ENCODE data around the gene FERMT2. TPM values are rescaled to one million over a fixed set of nuclear protein-coding genes. Genes with fewer than 3 reads are reported as not detected.

Gene FERMT2
- total RNA-seq, 6 donors from 2014 or later = 34.6 to 121 (median 72.3) TPM

DNA sequence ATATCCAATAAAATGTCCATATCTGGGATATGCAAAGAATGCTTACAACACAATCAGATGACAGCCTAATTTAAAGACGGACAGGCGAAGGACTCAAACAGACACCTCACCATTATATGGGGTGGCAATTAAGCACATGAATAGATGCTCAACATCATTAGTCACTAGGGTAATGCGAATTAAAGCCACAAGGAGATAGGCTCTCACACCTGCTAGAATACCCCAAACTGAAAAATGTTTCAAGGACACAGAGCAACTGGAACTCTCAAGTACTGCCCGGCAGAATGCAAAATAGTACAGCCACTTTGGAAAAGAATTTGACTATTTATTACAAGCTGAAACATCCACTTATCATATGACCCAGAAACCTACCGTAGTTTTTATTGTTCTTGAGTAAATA, 42.9 kb downstream of the FERMT2 start:
- Histone ChIP-seq H3K27ac (no peak overlapping the region), H3K9me3 (no peaks in the 10 kb centered on the region), H3K27me3 (no peaks in the 10 kb centered on the region), H3K4me1 (peaks cover 0 to 15% (median 11%) of the 10 kb centered on the region in 4 donors), H3K4me3 (no peak overlapping the region), H3K36me3 (peaks cover 0 to 3% (median 0%) of the 10 kb centered on the region in 4 donors)
- no peak for TF ChIP-seq POLR2AphosphoS5 (IDR thresholded peaks at IDR 0.05)
- no peak for TF ChIP-seq POLR2A (IDR thresholded peaks at IDR 0.05)
- TF ChIP-seq EP300 (IDR thresholded peaks at IDR 0.05) = no peak
- TF ChIP-seq, protein P1, sequence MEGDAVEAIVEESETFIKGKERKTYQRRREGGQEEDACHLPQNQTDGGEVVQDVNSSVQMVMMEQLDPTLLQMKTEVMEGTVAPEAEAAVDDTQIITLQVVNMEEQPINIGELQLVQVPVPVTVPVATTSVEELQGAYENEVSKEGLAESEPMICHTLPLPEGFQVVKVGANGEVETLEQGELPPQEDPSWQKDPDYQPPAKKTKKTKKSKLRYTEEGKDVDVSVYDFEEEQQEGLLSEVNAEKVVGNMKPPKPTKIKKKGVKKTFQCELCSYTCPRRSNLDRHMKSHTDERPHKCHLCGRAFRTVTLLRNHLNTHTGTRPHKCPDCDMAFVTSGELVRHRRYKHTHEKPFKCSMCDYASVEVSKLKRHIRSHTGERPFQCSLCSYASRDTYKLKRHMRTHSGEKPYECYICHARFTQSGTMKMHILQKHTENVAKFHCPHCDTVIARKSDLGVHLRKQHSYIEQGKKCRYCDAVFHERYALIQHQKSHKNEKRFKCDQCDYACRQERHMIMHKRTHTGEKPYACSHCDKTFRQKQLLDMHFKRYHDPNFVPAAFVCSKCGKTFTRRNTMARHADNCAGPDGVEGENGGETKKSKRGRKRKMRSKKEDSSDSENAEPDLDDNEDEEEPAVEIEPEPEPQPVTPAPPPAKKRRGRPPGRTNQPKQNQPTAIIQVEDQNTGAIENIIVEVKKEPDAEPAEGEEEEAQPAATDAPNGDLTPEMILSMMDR (IDR thresholded peaks at IDR 0.05) = no peak
- ATAC-seq (ENCODE audit: low FRiP score in 2 of 2) (no peak), DNase-seq (no peak)
- WGBS, 2 donors = 74 to 86% methylated on average over 5 of the region's 5 CpGs

DNA sequence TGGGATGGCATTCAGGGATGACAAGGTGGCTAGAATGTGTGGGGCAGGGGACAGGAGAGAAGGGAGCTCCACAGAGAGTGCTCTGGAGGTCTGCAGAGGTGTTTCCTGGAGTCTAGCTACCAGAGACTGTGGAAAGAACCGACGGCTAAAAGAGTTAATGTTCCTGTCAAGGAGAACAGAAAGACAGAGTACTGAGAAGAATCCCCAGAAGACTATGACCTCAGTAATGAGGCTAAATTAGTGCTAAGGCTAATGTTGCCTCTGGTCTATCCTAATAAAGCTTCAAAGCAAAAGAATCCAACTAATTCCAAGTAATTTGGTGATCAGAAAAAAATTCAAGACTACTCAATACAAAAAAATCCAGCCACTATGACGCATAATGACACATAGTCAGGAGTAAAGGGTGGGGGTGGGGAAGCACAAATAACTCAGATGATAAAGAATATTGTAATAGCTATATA, 44.7 kb downstream of the FERMT2 start:
- Histone ChIP-seq H3K4me3 (no peak overlapping the region), H3K27ac (peak overlapping the region in 2 of 4 donors; percentile 22 to 38), H3K9me3 (no peaks in the 10 kb centered on the region), H3K27me3 (no peaks in the 10 kb centered on the region), H3K4me1 (peaks cover 3 to 15% (median 11%) of the 10 kb centered on the region in 4 donors), H3K36me3 (peaks cover 0 to 11% (median 0%) of the 10 kb centered on the region in 4 donors)
- no peak for DNase-seq
- WGBS, 2 donors = 64 to 88% methylated on average over 3 of the region's 3 CpGs
- peak in 1 of 2 donors; percentile 66 for ATAC-seq (ENCODE audit: low FRiP score in 2 of 2)
- TF ChIP-seq, protein P1 (IDR thresholded peaks at IDR 0.05) = no peak
- TF ChIP-seq POLR2AphosphoS5 (IDR thresholded peaks at IDR 0.05) = no peak
- no peak for TF ChIP-seq POLR2A (IDR thresholded peaks at IDR 0.05)
- TF ChIP-seq EP300 (IDR thresholded peaks at IDR 0.05) = no peak

DNA sequence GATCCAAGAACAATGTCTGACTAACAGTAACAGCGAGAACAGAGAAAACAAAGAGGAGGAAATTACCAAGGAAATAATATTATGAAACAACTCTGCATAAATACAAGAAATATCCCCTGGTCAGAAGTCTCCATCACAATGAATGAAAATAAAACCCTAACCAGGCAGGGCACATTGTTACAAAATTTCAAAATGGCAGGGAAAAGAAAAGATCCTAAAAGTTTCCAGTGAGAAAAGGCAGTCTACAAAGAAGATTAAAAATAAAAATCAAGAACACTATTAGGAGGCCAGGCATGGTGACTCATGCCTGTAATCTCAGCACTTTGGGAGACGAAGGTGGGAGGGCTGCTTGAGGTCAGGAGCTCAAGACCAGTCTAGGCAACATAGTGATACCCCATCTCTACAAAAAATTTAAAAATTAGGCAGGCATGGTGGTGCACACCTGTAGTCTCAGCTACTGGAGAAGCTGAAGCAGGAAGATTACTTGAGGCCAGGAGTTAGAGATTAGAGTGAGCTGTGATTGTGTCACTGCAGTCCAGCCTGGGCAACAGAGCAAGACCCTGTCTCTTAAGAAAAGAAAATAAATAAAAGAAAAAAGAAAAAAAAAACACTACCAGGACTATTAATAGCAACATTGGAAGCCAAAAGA, 47.8 kb downstream of the FERMT2 start:
- H3K27me3 ChIP-seq = no peaks in the 10 kb centered on the region
- WGBS, 2 donors = 73 to 76% methylated on average over 2 of the region's 2 CpGs
- H3K27ac ChIP-seq = peak overlapping the region in 1 of 4 donors; percentile 12
- H3K4me1 ChIP-seq = peaks cover 0 to 15% (median 8%) of the 10 kb centered on the region in 4 donors
- no peak overlapping the region for H3K4me3 ChIP-seq
- DNase-seq (no peak), ATAC-seq (ENCODE audit: low FRiP score in 2 of 2) (peak in 1 of 2 donors; percentile 71)
- peaks cover 0 to 8% (median 0%) of the 10 kb centered on the region in 4 donors for H3K36me3 ChIP-seq
- no peaks in the 10 kb centered on the region for H3K9me3 ChIP-seq
- TF ChIP-seq, protein P1 (IDR thresholded peaks at IDR 0.05) = no peak
- TF ChIP-seq POLR2A (IDR thresholded peaks at IDR 0.05) = no peak
- TF ChIP-seq POLR2AphosphoS5 (IDR thresholded peaks at IDR 0.05) = no peak
- no peak for TF ChIP-seq EP300 (IDR thresholded peaks at IDR 0.05)

DNA sequence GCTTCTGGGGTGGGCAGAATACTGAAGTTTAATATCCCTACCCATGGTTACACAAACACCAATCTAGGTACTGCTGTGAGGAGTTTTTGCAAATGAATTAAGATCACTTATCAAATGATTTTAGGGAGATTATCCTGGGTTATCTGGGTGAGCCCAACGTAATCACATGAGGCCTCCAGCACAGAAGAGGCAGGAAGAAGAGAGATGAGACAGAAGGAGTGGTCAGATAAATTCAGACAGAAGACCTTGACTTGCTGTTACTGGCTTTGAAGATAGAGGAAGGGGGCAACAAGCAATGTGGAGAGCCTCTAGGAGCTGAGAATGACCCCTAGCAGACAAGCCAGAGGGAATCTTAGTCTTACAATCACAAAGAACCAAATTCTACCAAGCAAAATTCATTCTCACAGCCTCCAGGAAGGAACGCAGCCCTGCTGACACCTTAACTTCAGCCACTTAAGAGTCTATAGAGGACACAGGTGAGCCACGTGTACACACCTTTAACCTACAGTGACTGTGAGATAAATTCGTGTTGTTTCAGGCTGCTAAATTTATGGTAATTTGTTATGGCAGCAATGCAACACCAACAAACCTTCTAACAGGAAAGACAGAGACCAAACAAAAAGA, 49.4 kb downstream of the FERMT2 start:
- 55 to 58% methylated on average over 4 of the region's 4 CpGs for WGBS, 2 donors
- H3K4me1 ChIP-seq = peaks cover 0 to 12% (median 8%) of the 10 kb centered on the region in 4 donors

More for the DNA sequence above, 49.4 kb downstream of the FERMT2 start:
- TF ChIP-seq POLR2AphosphoS5 (IDR thresholded peaks at IDR 0.05) (no peak), POLR2A (IDR thresholded peaks at IDR 0.05) (no peak), EP300 (IDR thresholded peaks at IDR 0.05) (no peak)
- TF ChIP-seq, protein P1 (IDR thresholded peaks at IDR 0.05) = no peak
- ATAC-seq (ENCODE audit: low FRiP score in 2 of 2) = no peak
- Histone ChIP-seq H3K4me3 (no peak overlapping the region), H3K27me3 (no peaks in the 10 kb centered on the region), H3K27ac (peak overlapping the region in 1 of 4 donors; percentile 19), H3K9me3 (no peaks in the 10 kb centered on the region), H3K36me3 (peaks cover 0 to 8% (median 0%) of the 10 kb centered on the region in 4 donors)
- no peak for DNase-seq
